ENCODE measurements around the gene XRCC4. TPM values are rescaled to one million over a fixed set of nuclear protein-coding genes. Genes with fewer than 3 reads are reported as not detected.

Gene XRCC4
- polyA plus RNA-seq, 1 of the 3 experiments (the other 2 are of a cell fraction), result 1.8 TPM

DNA sequence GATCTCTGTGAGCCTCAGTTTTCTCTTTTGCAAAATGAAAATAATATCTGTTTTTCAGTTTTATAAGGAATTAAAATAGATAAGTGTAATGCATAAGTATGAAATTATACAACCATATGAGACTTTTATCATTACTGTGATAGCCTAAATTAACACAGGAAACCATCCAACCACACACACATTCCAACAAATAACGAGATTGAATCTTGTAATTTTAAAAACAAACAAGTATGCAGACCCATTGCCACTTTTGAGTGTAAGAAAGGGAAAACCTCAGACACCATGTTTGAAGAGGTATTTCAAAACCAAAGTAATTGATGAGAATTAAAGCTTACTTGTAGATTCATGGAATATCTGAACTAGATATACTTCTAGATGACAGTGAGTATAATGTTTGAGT lies 32.0 kb downstream of the XRCC4 start:
- H3K27me3 ChIP-seq (ENCODE audit: insufficient read depth), result no peaks in the 10 kb centered on the region
- TF ChIP-seq, protein P1, sequence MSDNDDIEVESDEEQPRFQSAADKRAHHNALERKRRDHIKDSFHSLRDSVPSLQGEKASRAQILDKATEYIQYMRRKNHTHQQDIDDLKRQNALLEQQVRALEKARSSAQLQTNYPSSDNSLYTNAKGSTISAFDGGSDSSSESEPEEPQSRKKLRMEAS (IDR thresholded peaks at IDR 0.05; ENCODE audit: low read depth), result no peak
- no peak for TF ChIP-seq POLR2AphosphoS5 (IDR thresholded peaks at IDR 0.05; ENCODE audit: low read depth, low read length)
- no peak for TF ChIP-seq TAF1 (IDR thresholded peaks at IDR 0.05; ENCODE audit: borderline replicate concordance, low read depth, low read length)
- no peak for TF ChIP-seq MXI1 (IDR thresholded peaks at IDR 0.05; ENCODE audit: low read depth, low read length)
- TF ChIP-seq NRF1 (IDR thresholded peaks at IDR 0.05; ENCODE audit: low read depth, low read length), result no peak
- TF ChIP-seq, protein P2, sequence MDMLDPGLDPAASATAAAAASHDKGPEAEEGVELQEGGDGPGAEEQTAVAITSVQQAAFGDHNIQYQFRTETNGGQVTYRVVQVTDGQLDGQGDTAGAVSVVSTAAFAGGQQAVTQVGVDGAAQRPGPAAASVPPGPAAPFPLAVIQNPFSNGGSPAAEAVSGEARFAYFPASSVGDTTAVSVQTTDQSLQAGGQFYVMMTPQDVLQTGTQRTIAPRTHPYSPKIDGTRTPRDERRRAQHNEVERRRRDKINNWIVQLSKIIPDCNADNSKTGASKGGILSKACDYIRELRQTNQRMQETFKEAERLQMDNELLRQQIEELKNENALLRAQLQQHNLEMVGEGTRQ (IDR thresholded peaks at IDR 0.05; ENCODE audit: borderline replicate concordance, low read depth, low read length), result no peak
- TF ChIP-seq TCF12 (IDR thresholded peaks at IDR 0.05), result no peak
- no peak for TF ChIP-seq SIN3A (IDR thresholded peaks at IDR 0.05; ENCODE audit: borderline replicate concordance, low read depth, low read length)
- TF ChIP-seq YY1 (IDR thresholded peaks at IDR 0.05; ENCODE audit: low read depth), result no peak
- H3K36me3 ChIP-seq (replicated peaks in 1 of 2; ENCODE audit: control insufficient read depth in 1 of 2, insufficient read depth in 2 of 2, low read length in 1 of 2), result peaks cover 3 to 20% of the 10 kb centered on the region in 2 experiments
- peaks cover 6% of the 10 kb centered on the region for H3F3A ChIP-seq (replicated peaks; ENCODE audit: insufficient read depth)
- no peak overlapping the region for H3K27ac ChIP-seq (ENCODE audit: low read depth in 2 of 2, low read length in 1 of 2)
- ChIA-PET POLR2A (no interaction called here), CTCF (no interaction called here)
- no peak overlapping the region for H3K9ac ChIP-seq
- H3K4me3 ChIP-seq (ENCODE audit: low read depth in 2 of 2, low read length in 1 of 2), result no peak overlapping the region
- DNase-seq, result no peak
- H3K4me2 ChIP-seq, result no peak overlapping the region
- H4K20me1 ChIP-seq (ENCODE audit: insufficient read depth), result no peaks in the 10 kb centered on the region
- no peaks in the 10 kb centered on the region for H3K4me1 ChIP-seq (ENCODE audit: control insufficient read depth in 1 of 2, insufficient read depth in 2 of 2, low read depth in 1 of 2, low read length in 1 of 2)
- no peaks in the 10 kb centered on the region for H3K9me2 ChIP-seq
- no peaks in the 10 kb centered on the region for H3K79me2 ChIP-seq (ENCODE audit: insufficient read depth)
- 94% methylated on average over 1 of the region's 1 CpG for WGBS (ENCODE audit: low lambda C conversion rate)
- H2AFZ ChIP-seq (ENCODE audit: low read depth), result no peak overlapping the region
- no peaks in the 10 kb centered on the region for H3K9me3 ChIP-seq

DNA sequence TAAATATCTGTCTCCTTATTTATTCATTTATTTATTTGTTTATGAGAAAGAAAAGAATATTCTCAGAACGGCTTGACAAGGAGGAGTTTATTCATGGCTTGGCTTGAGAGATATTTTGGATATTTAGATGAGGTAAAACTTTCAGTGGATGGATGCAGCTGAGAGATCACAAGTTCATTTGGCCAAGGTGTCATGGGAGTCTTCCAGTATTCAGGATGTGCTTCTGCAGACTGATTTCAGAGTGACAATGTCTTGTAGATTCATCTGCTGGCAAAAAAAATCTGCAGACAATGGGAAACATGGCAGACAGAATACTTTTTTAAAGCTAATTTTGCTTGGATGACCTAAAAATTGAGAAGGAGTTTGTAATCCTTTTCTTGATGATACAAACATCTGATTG lies 38.5 kb downstream of the XRCC4 start:
- 90% methylated on average over 1 of the region's 1 CpG for WGBS (ENCODE audit: low lambda C conversion rate)
- no peaks in the 10 kb centered on the region; the same call in 1 of the 2 replicates for H3K9me3 ChIP-seq
- no peak overlapping the region for H3K4me2 ChIP-seq
- peaks cover 3 to 20% of the 10 kb centered on the region in 2 experiments for H3K36me3 ChIP-seq (replicated peaks in 1 of 2; ENCODE audit: control insufficient read depth in 1 of 2, insufficient read depth in 2 of 2, low read length in 1 of 2)
- H3K9me2 ChIP-seq, result no peaks in the 10 kb centered on the region
- peaks cover 3% of the 10 kb centered on the region for H3F3A ChIP-seq (replicated peaks; ENCODE audit: insufficient read depth)
- H2AFZ ChIP-seq (ENCODE audit: low read depth), result no peak overlapping the region
- POLR2A ChIA-PET, result no interaction called here
- DNase-seq, result no peak
- CTCF ChIA-PET, result interaction anchor here (0.8 kb wide), 1 partner anchor 329 kb away, joined by 3 read pairs; no protein-coding TSS in a partner anchor
- no peaks in the 10 kb centered on the region for H3K4me1 ChIP-seq (ENCODE audit: control insufficient read depth in 1 of 2, insufficient read depth in 2 of 2, low read depth in 1 of 2, low read length in 1 of 2)
- no peak overlapping the region for H3K27ac ChIP-seq (ENCODE audit: low read depth in 2 of 2, low read length in 1 of 2)
- no peaks in the 10 kb centered on the region for H3K27me3 ChIP-seq (ENCODE audit: insufficient read depth)
- H3K4me3 ChIP-seq (ENCODE audit: low read depth in 2 of 2, low read length in 1 of 2), result no peak overlapping the region
- no peaks in the 10 kb centered on the region for H4K20me1 ChIP-seq (ENCODE audit: insufficient read depth)
- H3K9ac ChIP-seq, result no peak overlapping the region
- H3K79me2 ChIP-seq (ENCODE audit: insufficient read depth), result no peaks in the 10 kb centered on the region
- TF ChIP-seq TAF1 (IDR thresholded peaks at IDR 0.05; ENCODE audit: borderline replicate concordance, low read depth, low read length), result no peak
- TF ChIP-seq, protein P3, sequence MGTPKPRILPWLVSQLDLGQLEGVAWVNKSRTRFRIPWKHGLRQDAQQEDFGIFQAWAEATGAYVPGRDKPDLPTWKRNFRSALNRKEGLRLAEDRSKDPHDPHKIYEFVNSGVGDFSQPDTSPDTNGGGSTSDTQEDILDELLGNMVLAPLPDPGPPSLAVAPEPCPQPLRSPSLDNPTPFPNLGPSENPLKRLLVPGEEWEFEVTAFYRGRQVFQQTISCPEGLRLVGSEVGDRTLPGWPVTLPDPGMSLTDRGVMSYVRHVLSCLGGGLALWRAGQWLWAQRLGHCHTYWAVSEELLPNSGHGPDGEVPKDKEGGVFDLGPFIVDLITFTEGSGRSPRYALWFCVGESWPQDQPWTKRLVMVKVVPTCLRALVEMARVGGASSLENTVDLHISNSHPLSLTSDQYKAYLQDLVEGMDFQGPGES (IDR thresholded peaks at IDR 0.05; ENCODE audit: low read depth, low read length), result no peak
- TF ChIP-seq FOXM1 (IDR thresholded peaks at IDR 0.05; ENCODE audit: low read depth), result no peak
- TF ChIP-seq TEAD4 (IDR thresholded peaks at IDR 0.05; ENCODE audit: borderline replicate concordance, insufficient read depth), result no peak
- TF ChIP-seq FOXJ3 (CRISPR knock-in tag; IDR thresholded peaks at IDR 0.05), result no peak
- TF ChIP-seq, protein P1 (IDR thresholded peaks at IDR 0.05; ENCODE audit: low read depth), result no peak
- no peak for TF ChIP-seq NRF1 (IDR thresholded peaks at IDR 0.05; ENCODE audit: low read depth, low read length)
- no peak for TF ChIP-seq YY1 (IDR thresholded peaks at IDR 0.05; ENCODE audit: low read depth)
- no peak for TF ChIP-seq EZH2phosphoT487 (IDR thresholded peaks at IDR 0.05; ENCODE audit: borderline replicate concordance, low read depth)
- no peak for TF ChIP-seq SMC3 (IDR thresholded peaks at IDR 0.05; ENCODE audit: low read depth, low read length)
- TF ChIP-seq NFIC (IDR thresholded peaks at IDR 0.05; ENCODE audit: borderline replicate concordance), result no peak
- no peak for TF ChIP-seq SIN3A (IDR thresholded peaks at IDR 0.05; ENCODE audit: borderline replicate concordance, low read depth, low read length)
- no peak for TF ChIP-seq ELF1 (IDR thresholded peaks at IDR 0.05)
- TF ChIP-seq CHD2 (IDR thresholded peaks at IDR 0.05; ENCODE audit: low read length, partially characterized antibody), result no peak
- TF ChIP-seq, protein P4, sequence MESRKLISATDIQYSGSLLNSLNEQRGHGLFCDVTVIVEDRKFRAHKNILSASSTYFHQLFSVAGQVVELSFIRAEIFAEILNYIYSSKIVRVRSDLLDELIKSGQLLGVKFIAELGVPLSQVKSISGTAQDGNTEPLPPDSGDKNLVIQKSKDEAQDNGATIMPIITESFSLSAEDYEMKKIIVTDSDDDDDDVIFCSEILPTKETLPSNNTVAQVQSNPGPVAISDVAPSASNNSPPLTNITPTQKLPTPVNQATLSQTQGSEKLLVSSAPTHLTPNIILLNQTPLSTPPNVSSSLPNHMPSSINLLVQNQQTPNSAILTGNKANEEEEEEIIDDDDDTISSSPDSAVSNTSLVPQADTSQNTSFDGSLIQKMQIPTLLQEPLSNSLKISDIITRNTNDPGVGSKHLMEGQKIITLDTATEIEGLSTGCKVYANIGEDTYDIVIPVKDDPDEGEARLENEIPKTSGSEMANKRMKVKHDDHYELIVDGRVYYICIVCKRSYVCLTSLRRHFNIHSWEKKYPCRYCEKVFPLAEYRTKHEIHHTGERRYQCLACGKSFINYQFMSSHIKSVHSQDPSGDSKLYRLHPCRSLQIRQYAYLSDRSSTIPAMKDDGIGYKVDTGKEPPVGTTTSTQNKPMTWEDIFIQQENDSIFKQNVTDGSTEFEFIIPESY (IDR thresholded peaks at IDR 0.05; ENCODE audit: borderline replicate concordance, low read depth), result no peak
- TF ChIP-seq, protein P2 (IDR thresholded peaks at IDR 0.05; ENCODE audit: borderline replicate concordance, low read depth, low read length), result no peak
- no peak for TF ChIP-seq GABPA (IDR thresholded peaks at IDR 0.05; ENCODE audit: low read depth)
- no peak for TF ChIP-seq FOSL2 (IDR thresholded peaks at IDR 0.05; ENCODE audit: borderline replicate concordance, low read depth)
